GM12865 (cell line): ENCODE measurements around the gene SERINC5.

Experiments
- DNase-seq: peaks from one replicate; pipeline ENCODE4 v3.0.0; 2010; ENCODE audit warnings: low read depth
- H3K4me3 ChIP-seq: 2 replicates; pipeline ENCODE4 v1.5.1; 2011; ENCODE audit warnings: mild to moderate bottlenecking, low read depth, low read length, control low read depth
- CTCF ChIP-seq: IDR thresholded peaks from 2 replicates; pipeline ENCODE4 v1.5.1; 2011; ENCODE audit warnings: low read length, control low read depth, low read depth, inconsistent platforms; ENCODE audit not compliant: insufficient read depth; ENCODE audit errors: missing control alignments

Gene SERINC5

DNA sequence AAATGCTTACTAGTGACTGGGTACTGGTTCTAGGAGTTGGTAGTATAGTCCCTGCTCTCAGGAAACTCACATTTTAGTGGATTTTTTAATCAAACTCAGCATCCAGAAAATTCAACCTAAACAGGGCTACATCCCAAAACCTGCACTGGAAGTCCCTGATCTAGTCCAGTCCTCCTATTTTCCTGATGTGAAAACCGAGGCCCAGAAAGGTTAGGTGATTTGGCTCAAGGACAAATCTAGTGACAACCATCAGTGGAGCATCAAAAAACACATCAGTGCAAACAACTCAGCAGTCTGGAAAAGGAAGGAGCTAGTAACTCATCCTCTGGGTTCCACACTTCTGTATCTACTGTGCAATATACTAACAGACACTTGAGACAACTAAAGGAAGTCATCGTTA, 38.2 kb downstream of the SERINC5 start:
- TF ChIP-seq CTCF: no peak
- DNase-seq: no peak
- H3K4me3 ChIP-seq: no peak overlapping the region

DNA sequence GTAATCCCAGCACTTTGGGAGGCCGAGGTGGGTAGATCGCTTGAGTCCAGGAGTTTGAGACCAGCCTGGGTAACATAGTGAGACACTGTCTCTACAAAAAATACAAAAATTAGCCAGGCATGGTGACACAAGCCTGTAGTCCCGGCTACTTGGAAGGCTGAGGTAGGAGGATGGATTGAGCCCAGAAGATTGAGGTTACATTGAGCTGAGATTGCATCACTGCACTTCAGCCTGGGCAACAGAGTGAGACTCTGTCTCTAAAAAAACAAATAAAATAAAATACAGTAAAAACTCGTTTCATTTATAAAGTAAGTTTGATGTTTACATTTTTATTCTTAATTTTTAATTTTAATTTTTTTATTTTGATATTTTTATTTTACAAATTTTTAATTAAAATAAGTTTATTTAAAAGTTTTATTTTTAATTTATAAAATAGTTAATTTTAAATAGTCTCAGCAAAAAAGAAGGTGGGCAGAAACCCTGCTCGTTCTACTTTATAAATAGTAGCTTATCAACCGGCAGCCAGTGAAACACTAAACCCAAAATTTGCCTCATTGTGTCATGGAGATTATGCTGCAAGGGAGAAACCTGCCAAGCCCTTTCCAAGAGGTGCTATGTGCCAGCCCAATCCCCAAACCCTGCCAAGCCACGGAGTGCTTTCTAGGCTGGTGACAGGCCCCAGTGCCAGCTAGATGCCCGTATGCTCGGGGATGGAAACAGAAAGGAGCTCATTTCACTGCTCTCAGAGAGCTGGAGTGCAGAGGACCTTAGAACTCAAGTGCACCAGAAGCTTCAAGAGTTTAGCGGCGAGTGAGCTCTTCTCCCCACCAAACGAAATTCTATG, 38.9 kb downstream of the SERINC5 start:
- no peak for TF ChIP-seq CTCF
- peak overlapping the region; percentile 12 for H3K4me3 ChIP-seq
- DNase-seq: no peak

DNA sequence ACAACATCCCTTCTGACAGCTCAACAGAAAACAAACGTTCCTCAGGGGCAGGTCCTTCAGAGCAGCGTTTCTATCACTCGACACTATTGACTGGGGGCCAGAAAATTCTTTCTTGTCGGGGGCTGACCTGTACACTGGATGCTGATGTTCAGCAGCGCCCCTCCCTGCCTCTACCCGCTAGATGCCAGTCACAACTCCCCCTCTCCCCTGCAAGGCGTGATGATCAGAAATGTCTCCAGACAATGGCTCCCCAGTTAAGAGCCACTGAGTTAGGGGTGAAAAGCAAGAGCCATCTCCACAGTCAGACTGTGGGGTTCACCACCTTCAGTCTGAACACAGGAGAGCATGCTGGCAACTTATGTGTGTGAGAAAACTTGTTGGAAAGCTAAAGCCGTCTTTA, 39.8 kb downstream of the SERINC5 start:
- peak; percentile 3 for DNase-seq
- no peak for TF ChIP-seq CTCF
- H3K4me3 ChIP-seq: no peak overlapping the region

DNA sequence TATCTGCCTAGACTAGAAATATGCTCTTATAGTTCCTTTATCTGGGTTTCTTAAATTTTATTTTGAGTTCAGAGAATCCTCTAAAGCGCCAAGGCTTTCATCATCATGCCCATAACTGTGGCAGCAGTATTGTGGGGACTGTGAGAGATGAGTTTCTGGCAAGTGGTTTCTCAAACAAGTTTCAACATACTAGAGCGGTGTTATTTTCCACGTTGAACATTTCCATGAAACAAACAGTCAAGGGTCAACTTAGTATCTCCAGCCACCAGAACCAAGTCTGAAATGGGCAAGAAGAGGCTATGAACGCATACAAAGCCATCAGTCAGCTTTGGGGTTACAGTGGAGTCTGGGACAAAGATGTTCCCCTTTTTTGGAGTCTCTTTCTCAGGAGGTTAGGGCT, 40.3 kb downstream of the SERINC5 start:
- DNase-seq: no peak

DNA sequence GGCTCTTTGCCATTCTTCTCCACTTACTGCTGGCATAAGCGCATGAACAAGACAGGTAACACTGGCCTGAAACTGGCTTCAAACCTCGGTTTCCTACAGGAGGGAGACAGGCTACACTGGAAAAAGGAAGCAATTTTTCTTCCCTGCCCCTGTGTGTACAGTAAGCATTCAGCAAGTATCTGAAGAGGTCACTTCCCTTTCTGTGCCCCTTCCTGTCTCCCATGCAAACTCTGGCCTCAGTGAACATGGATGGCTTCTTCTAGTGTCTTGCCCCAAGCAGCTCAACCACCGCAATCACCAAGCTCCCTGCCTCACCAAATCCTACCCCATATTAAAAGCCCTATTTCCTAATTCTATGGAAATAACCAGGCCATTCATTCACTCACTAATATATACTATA, 42.4 kb downstream of the SERINC5 start:
- no peak overlapping the region for H3K4me3 ChIP-seq
- TF ChIP-seq CTCF: no peak
- DNase-seq: no peak

More for the DNA sequence above, 40.3 kb downstream of the SERINC5 start:
- no peak overlapping the region for H3K4me3 ChIP-seq
- TF ChIP-seq CTCF: no peak

GRCh38 chr5:80212171-80212667, 43.6 kb downstream of the SERINC5 start:
- no peak for DNase-seq
- TF ChIP-seq CTCF: no peak
- H3K4me3 ChIP-seq: no peak overlapping the region
